ENCODE results near the gene KIAA0232.

GRCh38 chr4:6858997-6859396, 76.5 kb downstream of the KIAA0232 start:
- no peak for TF ChIP-seq CTCF (IDR thresholded peaks at IDR 0.05; ENCODE audit: low read depth, low read length, missing input control)
- no peak for TF ChIP-seq GABPA (IDR thresholded peaks at IDR 0.05 in 1 of 2, conservative IDR thresholded peaks at IDR 0.05 in 1 of 2)
- TF ChIP-seq MAX (IDR thresholded peaks at IDR 0.05), result no peak
- no peak for TF ChIP-seq RXRA (IDR thresholded peaks at IDR 0.05)
- no peak for TF ChIP-seq REST (IDR thresholded peaks at IDR 0.05)
